Fibroblast of lung (primary cell): ENCODE results near the gene RHOD.

Experiments used
- CTCF ChIP-seq, 2 donors: IDR thresholded peaks in 1 of 2; conservative IDR thresholded peaks in 1 of 2; 1 replicate in 1 of 2; 2 replicates in 1 of 2; pipeline ENCODE4 v1.5.1; 2011 to 2012; ENCODE audit warnings: low read length in 2 of 2, control low read depth in 1 of 2, inconsistent platforms in 1 of 2, low read depth in 1 of 2, mild to moderate bottlenecking in 1 of 2
- EZH2 ChIP-seq: IDR thresholded peaks from 2 replicates; pipeline ENCODE4 v1.5.1; 2012; ENCODE audit warnings: low read length, control low read depth, mild to moderate bottlenecking; ENCODE audit errors: missing control alignments

- TF ChIP-seq CTCF (conservative IDR thresholded peaks at IDR 0.05 in 1 of 2, IDR thresholded peaks at IDR 0.05 in 1 of 2; ENCODE audit: low read depth in 1 of 2, low read length in 2 of 2), result no peak
- TF ChIP-seq EZH2, result no peak
Observed at GRCh38 chr11:67044496-67044895, 12.2 kb upstream of the RHOD start.
